IMR-90 (cell line): Measurements from ENCODE around the gene PARP1.

Source experiments
- CHD1 ChIP-seq: IDR thresholded peaks from 2 replicates; pipeline ENCODE4 v1.6.1; 2012; ENCODE audit warnings: low read depth, low read length, improper control_type of control experiment
- POLR2A ChIP-seq: IDR thresholded peaks from 2 replicates; pipeline ENCODE4 v1.6.1; 2012; ENCODE audit warnings: mild to moderate bottlenecking, low read depth, low read length
- RAD21 ChIP-seq: IDR thresholded peaks from 2 replicates; pipeline ENCODE4 v1.6.1; 2012; ENCODE audit warnings: low read length, improper control_type of control experiment
- RCOR1 ChIP-seq: IDR thresholded peaks from 2 replicates; pipeline ENCODE4 v1.6.1; 2012; ENCODE audit warnings: mild to moderate bottlenecking, low read length, improper control_type of control experiment; ENCODE audit not compliant: insufficient replicate concordance
- TF ChIP-seq, protein P1 (sequence below): conservative IDR thresholded peaks from 2 replicates; pipeline ENCODE4 v1.5.1; 2012; ENCODE audit warnings: mild to moderate bottlenecking, low read depth, low read length, improper control_type of control experiment
- TF ChIP-seq, protein P2 (sequence below): fragments of 150-350 bp; IDR thresholded peaks from 2 replicates; pipeline ENCODE4 v1.6.1; 2017; ENCODE audit warnings: mild to moderate bottlenecking, antibody characterized with exemption, low read length, low read depth

DNA sequence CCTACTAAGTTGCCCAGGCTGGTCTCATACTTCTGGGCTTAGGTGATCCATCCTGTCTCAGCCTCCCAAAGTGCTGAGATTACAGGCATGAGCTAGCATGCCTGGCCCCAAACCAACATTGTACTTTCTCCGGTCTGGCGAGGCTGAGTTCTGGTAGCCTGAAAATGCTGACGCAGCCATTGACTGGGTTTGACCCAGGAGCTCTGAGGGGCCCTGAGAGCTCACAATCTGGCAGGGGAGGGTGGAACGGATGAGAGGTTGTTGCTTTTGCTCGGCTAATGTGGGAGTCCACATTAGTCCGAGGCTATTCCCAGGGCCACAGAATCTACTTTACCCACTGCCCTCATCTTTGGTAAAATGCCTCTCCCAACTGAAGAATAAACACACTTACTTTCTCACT, 35.1 kb upstream of the PARP1 start:
- no peak for TF ChIP-seq POLR2A
- no peak for TF ChIP-seq RCOR1
- TF ChIP-seq RAD21: no peak
- TF ChIP-seq, protein P1, sequence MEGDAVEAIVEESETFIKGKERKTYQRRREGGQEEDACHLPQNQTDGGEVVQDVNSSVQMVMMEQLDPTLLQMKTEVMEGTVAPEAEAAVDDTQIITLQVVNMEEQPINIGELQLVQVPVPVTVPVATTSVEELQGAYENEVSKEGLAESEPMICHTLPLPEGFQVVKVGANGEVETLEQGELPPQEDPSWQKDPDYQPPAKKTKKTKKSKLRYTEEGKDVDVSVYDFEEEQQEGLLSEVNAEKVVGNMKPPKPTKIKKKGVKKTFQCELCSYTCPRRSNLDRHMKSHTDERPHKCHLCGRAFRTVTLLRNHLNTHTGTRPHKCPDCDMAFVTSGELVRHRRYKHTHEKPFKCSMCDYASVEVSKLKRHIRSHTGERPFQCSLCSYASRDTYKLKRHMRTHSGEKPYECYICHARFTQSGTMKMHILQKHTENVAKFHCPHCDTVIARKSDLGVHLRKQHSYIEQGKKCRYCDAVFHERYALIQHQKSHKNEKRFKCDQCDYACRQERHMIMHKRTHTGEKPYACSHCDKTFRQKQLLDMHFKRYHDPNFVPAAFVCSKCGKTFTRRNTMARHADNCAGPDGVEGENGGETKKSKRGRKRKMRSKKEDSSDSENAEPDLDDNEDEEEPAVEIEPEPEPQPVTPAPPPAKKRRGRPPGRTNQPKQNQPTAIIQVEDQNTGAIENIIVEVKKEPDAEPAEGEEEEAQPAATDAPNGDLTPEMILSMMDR: no peak
- TF ChIP-seq, protein P2, sequence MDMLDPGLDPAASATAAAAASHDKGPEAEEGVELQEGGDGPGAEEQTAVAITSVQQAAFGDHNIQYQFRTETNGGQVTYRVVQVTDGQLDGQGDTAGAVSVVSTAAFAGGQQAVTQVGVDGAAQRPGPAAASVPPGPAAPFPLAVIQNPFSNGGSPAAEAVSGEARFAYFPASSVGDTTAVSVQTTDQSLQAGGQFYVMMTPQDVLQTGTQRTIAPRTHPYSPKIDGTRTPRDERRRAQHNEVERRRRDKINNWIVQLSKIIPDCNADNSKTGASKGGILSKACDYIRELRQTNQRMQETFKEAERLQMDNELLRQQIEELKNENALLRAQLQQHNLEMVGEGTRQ: no peak
- no peak for TF ChIP-seq CHD1
